ENCODE data around the gene KLF7. TPM values are rescaled to one million over a fixed set of nuclear protein-coding genes. Genes with fewer than 3 reads are reported as not detected.
A peak's percentile ranks its signal among the peaks of the same experiment; 100 is the strongest.

Gene KLF7
- polyA plus RNA-seq, 3 donors, result 23.2 to 26.0 (median 24.5) TPM

DNA sequence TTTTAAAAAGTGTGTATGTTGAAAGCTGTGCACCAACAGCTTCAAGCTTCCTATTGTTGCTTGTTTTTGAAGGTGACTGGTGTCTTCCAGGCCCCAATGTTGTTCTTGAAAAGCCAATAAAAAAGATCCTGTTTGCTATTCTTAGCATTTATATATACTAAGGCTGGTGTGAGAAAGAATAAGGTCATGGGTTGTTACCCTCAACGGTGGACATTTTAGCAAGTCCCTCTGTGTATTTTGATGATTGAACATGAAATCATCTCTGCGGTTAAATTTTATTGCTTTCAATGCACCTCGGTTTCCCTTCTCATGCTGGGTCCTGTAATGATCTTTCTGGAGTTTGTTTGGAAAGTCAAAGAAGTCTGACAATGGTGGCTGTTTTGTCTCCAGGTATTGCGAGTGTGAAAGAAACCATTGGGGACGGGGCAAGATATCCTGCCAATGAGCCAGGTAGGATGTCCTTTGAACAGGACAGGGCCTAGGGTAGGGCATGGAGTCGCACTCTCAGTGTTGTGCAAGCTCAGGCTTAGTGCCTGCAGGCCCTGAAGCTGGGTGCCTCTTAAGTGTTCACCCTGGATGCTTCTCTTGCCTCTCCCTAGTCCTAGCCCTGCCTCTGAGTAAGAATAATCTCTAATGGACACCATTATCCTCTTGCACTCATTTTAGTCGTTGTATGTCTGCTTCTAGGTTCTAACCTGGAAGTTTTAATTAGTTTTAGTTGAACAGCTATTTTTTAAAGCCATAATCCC is 16.0 kb upstream of the KLF7 start:
- no peak for DNase-seq (ENCODE audit: extremely low read depth in 1 of 11, low read depth in 9 of 11, low spot score in 4 of 11)

DNA sequence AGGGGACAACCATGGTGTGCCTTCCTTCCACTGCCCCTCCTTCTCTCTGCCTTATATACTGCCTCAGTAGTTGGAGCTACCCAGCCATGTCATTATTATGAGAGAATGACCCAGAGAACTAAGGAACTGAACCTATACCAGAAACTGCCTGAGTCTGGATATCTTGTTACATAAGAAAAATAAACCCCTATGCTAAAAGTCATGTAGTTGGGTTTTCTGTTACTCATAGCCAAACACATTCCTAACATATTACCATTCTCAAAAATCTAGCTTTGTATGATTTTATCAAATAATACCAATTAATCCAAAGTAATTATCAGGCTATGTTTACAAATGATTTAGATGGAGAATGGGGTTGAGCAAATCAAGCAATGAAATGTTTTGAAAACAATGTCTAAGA is 15.0 kb upstream of the KLF7 start:
- no peak for DNase-seq (ENCODE audit: extremely low read depth in 1 of 11, low read depth in 9 of 11, low spot score in 4 of 11)

DNA sequence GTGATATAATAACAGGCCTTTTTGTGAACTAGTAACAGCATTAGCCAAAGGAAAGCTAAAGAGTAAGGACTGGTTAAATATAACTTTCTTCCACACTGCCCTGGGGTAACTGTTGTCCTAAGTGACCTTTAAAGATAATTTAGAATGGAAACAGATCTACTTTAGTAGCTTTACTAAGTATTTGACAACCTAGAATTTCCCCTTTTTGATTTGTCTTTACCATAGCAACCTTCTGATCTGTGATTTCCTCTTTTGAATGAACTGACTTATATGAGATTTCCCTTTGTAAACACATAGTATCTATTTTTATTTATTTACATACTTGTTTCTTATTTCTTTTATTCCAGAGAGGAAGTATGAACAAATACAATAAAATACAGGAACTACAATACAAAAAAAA is 10.5 kb upstream of the KLF7 start:
- DNase-seq (ENCODE audit: extremely low read depth in 1 of 11, low read depth in 9 of 11, low spot score in 4 of 11), result no peak

DNA sequence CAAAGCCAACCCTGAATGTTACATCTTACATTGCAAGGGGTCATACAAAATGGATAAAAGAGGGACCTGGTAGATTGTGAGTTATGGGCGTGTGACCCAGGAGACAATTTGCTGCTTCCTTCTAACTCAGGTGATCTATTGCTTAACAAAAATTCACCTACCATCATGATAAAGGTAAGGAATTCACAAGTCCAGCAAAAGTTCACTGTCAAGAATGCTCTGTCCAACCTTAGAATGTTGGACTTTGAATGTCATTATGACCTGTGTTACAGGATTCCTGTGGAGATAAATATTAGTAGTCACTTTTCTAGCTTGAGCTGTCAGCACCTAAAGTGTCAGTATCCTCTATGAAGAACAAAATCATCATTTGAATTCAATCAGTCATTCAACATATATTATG is 7.9 kb upstream of the KLF7 start:
- no peak for DNase-seq (ENCODE audit: extremely low read depth in 1 of 11, low read depth in 9 of 11, low spot score in 4 of 11)

DNA sequence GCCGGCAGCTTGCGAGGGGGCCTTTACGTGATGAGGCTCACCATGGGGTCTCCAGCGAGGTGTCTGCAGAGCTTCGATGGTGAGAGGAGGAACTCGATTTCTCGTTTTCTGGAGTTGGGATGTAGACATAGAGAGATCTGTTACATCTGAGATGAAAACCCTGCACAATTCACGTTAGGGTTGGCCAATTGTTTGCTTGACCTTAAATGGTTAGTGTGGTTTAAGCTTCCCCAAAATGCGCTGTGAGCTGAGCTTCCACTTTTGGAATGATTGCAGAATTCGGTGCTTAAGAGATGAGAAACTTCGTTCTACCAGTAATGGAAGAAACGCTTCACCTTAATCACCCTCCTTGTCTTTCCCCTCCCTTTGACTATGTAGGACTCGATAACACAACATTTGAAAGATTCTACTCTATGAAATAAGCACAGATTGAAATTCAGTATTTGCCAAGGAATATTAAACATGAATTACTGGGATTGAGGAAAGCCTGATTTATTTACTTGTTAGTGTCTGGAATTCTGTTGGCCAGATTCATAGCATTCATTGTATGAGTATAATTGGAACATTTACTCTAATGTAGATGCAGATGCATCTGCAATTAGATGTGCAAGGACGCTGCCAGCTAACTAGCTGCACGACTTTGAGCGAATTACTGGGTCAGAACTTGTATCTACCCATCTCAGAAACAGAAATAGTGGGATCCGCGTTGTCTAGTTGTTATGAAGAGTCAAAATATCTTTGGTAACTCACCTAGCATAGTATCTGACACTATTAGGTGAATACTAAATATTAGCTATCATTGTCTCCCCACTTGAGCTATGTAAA is 1.6 kb upstream of the KLF7 start:
- peak in 1 of 11 donors; percentile 63 for DNase-seq (ENCODE audit: extremely low read depth in 1 of 11, low read depth in 9 of 11, low spot score in 4 of 11)

DNA sequence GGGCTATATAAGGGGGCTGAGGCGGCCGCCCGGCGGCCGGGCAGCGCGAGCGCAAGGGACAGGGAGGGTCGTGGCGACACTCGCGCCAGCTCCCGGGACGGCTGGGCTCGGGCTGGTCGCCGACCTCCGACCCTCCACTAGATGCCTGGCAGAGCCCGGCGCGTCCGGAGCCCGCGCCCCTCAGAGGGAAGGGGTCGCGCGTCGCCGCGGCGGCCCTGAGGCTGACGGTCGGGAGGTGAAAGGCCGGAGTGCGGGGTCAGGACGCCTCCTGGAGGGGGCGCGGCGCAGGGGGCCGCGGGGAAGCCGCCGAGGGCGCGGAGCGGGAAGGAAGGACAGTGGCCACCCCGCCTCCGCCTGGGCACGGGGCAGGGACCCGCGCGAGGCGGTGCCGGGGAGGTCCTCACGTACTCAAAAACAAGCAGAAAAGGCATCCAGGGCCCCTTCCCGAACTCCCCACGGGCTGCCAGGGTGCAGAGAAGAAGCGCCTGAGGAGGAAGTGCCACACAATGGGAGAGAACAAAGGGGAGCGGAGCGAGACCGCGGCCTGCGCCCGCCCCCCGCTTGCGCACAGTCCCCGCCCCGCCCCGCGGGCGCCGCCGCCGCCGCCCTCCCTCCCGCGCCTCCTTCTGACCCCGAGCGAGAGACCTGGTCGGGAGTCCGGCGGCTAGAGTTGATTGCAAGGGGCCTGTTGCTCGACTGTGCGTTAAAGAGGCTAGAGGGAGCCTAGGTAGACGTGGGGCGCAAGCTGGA is 776 bp upstream of the KLF7 start:
- DNase-seq (ENCODE audit: extremely low read depth in 1 of 11, low read depth in 9 of 11, low spot score in 4 of 11), result peak in 6 of 11 donors; percentile 53 to 77 (median 68)

DNA sequence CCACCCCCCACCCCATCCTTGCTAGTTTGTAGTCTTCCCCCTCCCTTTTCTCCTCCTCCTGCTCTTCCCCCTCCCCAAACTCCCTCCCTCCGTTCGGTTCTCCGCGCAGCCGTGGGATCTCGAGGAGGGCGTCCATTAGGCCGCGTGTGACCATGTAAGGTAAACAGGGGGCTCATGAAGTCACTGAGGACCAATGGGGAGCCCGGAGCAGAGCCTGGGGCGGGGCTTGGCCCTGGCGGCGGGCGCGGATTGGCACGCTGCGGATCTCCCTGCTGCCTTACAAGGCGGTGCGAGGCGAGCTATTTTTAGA is 246 bp upstream of the KLF7 start:
- peak; percentile 90 to 99 (median 98) for DNase-seq (ENCODE audit: extremely low read depth in 1 of 11, low read depth in 9 of 11, low spot score in 4 of 11)

DNA sequence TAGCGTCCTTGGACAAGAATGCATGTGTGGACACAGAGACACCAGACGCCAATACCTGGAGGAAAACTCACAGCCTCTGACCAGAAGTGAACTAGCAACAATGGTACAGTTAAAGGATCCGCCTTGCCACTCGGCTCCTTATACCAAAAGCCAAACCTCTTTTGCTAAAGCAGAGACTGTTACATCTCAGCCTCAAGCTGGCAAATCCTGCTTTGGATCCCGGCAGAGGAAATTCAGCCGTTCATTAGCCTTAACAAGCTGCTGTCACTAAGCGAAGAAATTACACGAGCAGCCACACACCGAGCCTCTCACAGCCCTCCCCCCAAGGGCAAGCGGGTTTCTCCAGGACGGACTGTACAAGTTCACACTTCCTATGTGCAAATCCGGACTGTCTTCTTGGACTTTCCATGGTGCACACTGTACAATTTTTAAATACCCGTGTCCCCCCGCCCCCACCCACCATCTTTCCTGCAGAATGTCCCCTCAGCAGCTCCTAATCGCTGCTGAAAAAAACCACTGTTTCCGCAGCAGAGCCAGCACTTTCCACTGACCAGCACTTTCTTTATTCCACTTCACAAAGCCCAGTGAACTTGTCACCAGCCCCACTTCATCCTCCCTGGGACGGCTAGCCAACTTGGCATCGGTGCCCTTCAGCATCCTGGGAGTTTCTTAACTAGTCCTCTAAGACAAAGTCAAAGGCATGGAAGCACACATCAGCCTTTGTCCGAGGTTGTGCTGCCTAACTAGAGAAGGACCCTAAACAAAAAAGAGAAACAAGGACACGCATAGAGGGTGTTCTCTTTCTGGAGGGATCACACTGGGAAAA is 1.5 kb downstream of the KLF7 start:
- peak in 3 of 11 donors; percentile 49 to 59 (median 50) for DNase-seq (ENCODE audit: extremely low read depth in 1 of 11, low read depth in 9 of 11, low spot score in 4 of 11)

DNA sequence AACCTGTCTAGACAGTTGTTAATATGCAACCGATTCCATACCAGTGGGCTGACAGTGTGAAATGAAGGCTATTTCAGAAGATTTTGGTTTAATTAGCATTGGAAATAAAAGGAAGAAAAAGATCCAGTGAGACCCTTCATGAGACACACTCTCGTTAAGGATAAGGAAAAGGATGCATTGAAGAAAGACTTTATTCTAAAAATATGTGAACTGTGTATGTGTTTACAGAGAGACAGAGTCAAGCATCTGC is 2.1 kb downstream of the KLF7 start:
- no peak for DNase-seq (ENCODE audit: extremely low read depth in 1 of 11, low read depth in 9 of 11, low spot score in 4 of 11)

DNA sequence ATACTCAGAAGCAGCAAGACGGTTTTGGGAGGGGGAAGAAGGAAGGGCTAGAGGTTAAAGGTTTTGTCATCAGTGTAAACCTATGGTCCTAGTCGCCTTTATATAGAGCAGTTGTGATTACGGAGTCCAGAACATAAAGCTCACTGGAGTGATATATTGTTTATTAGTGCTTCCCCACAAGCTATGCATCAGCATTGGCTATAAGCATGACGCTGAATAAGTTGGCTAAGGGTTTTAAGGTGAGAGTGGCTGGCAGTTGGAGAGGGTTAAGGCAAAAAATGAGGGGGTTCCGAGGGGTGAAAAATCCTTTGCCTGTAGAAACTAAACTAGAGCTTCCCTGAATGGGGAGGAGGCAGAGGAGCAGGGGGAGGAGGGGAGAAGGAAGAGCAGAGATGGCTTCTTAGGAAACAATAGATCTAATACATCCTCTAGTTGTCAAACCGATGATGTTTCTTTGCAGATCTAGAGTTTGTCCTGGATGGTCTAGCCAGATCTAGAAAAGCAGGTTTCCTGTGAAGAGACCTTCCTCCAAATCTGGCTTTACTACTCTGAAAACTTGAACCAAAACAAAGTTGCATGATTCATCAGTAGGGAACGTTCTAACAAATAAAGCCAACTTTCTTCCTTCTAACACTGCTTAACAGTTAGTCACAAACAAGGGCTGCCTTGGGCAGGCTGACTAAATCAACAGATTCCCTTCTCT is 2.5 kb downstream of the KLF7 start:
- DNase-seq (ENCODE audit: extremely low read depth in 1 of 11, low read depth in 9 of 11, low spot score in 4 of 11), result peak in 1 of 11 donors; percentile 42

DNA sequence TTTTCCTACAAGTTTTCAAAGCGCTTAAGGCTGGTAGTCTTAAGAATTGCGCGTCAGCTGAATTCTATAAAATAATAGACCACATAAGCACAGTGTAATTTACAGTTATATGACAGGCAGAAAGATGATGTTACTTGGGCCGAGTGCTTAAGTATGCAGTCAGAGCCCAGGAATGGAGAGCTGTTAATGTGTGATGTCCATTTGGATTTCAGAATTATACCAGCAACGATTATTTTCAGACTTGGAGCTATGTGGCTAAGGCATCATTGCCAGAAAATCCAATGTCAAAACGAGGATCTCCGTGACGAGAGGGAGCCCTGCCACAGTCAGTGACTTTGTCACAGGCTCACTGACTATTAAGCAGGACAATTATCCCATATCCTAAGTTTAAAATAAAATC is 3.4 kb downstream of the KLF7 start:
- no peak for DNase-seq (ENCODE audit: extremely low read depth in 1 of 11, low read depth in 9 of 11, low spot score in 4 of 11)

DNA sequence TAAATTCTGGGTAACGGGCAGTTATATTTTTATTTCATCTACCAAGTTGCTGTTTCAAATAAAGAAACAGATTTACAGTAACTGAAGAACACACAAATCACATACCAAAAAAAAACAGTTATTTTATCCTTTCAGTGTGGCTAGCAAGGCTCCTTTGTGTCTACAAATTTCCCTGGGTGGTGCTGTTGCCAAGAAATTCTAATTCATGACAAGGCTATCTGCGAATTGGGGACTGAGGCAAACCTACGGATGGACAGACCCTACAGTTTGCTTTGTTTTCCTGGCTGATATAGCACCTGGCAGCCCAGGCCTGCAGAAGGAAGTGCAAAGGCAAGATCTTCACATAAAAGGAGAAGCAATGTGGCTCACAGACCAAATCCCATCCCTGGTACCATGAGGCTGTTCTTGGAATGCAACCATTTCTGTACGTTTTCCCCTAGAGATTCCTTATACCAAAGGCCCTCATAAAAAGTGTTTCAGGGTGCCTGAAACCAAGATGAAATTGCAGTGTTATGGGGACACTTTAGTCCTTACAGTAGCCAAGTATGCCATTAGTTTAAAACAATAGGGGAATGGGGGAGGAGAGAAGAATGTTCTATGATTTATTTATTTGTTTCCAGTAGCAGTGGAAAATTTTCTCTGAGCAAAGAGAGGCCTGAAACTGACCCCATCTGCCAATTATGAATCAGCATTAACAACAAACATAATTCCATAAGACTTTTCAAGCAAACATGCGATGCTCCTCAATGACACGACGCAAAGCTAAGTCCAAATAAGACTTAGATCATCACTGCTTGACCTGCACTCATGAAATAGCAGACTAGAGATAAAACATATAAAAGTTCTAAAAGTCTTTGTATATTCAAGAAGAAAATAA is 4.3 kb downstream of the KLF7 start:
- DNase-seq (ENCODE audit: extremely low read depth in 1 of 11, low read depth in 9 of 11, low spot score in 4 of 11), result no peak

DNA sequence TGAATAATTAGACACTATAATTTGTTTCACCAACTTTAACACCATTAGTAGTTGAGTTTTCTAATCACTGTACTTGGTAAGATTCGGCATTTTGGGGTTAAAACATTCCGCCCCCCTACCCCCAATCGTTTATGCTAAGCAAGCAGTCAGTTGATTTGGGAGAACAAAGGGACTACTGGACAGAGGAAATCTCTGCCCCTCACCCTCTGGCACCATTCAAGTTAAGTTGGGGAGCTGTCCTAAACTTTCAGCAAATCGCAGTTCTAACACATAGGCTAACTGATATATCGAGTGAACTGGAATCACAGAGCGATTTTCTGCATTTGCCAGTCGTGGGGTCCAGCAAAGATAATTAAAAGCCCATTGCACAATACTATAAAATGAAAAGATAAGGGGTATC is 5.6 kb downstream of the KLF7 start:
- no peak for DNase-seq (ENCODE audit: extremely low read depth in 1 of 11, low read depth in 9 of 11, low spot score in 4 of 11)

DNA sequence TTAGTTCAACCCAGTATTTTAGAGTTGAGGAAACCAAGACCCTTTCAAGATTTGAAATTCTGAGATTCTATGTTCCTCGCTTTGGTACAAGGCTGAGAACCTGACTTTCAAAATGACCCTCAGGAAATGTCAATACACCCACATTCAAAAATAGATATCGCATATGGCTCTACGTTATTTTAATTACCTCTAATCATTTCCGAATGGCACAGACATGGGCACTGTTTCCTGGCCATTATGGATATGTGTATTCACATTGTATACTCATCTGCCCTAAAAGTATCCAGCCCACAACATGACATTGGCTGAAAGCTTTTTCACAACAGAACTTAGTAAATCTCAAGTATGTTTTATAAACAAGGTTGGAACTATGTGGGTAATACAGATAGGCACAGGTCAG is 6.7 kb downstream of the KLF7 start:
- no peak for DNase-seq (ENCODE audit: extremely low read depth in 1 of 11, low read depth in 9 of 11, low spot score in 4 of 11)

DNA sequence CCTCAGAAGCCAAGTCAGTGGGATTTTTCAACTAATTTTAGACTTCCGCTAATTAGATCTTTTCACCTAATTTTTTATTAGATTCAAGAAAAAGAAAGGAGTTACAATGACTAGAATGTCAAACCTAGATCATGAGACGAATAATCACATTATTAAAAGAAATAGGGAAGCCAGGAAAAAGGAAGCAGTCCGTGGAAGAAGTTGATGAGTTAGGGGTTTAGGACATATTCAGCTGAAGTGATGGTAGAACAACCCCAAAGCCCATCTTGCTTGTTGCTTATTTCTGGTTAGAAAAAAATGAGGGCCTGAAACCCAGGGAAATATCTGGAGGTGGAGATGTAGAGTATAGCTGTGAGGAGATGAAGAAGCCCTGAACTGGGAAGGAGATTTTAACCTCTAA is 8.0 kb downstream of the KLF7 start:
- no peak for DNase-seq (ENCODE audit: extremely low read depth in 1 of 11, low read depth in 9 of 11, low spot score in 4 of 11)

DNA sequence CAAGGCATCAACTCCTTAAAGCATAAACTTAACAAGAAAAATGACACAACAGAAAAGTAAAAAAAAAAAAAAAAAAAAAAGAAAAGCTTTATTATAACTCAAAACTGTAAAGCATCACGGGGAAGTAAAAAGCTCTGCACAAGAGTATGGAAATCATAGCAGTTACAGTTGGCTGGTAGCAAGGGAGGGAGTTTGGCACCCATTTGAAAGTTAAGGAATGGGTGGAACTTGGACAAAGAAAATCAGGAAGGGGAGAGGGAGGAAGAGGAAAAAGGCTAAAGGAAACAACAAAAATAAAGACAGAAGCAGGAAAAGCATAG is 8.6 kb downstream of the KLF7 start:
- no peak for DNase-seq (ENCODE audit: extremely low read depth in 1 of 11, low read depth in 9 of 11, low spot score in 4 of 11)

DNA sequence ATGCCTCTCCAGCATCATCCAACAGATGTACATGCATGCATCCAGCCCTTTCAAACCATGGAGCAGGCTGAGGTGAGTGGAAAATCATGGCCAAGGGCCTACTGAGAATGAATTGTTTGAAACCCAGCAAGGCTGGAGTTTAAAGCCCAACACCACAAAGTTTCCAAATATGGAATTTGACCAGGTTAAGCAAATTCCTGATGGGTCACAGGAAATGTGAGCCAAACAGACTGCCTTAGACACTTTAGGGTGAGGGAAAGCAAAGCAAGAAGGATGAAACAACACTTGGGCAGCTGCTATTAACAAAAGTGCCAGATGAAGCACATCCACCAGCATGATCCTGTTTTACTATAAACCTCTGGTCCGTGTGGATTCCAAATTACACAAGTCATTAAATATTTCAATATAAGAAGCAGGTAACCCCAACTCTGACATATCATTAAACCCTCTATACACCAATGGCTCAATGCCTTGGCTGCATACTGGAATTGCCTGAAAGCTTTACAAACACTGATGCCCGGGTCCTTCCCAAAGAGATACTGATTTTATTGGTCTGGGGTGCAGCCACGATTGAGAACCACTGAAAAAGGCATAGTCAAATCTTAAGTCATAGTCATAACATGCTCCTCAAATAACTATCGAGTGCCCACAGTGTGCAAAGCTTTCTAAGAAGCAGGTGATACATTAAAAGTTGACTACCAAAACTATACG is 9.1 kb downstream of the KLF7 start:
- no peak for DNase-seq (ENCODE audit: extremely low read depth in 1 of 11, low read depth in 9 of 11, low spot score in 4 of 11)

Measured in renal cortex interstitium (tissue), 11 donors.